ENCODE measurements around the gene RHEBL1.
A peak's percentile ranks its signal among the peaks of the same experiment; 100 is the strongest.

RHEBL1 gene

GRCh38 chr12:49069507-49070346 is at the start of gene RHEBL1:
TSS of gene RHEBL1 (minus strand) at chr12:49069979. CDS start at chr12:49069785, 194 bp downstream.
- peak; percentile 96 for DNase-seq

- DNase-seq: no peak
These were observed 41.4 kb upstream of the RHEBL1 start for GRCh38 chr12:49111206-49111605.

GRCh38 chr12:49110464-49111155 is 40.8 kb upstream of the RHEBL1 start, which contains the start of gene LMBR1L:
TSS of gene LMBR1L (minus strand) at chr12:49110847. CDS start at chr12:49110555, 292 bp downstream.
- peak; percentile 97 for DNase-seq

GRCh38 chr12:49109641-49110463 is 40.1 kb upstream of the RHEBL1 start:
- no peak for DNase-seq

GRCh38 chr12:49108958-49109404 is 39.2 kb upstream of the RHEBL1 start:
- DNase-seq: no peak

GRCh38 chr12:49105504-49106084 is 35.8 kb upstream of the RHEBL1 start:
- DNase-seq: no peak

- no peak for DNase-seq
These were observed 35.0 kb upstream of the RHEBL1 start for GRCh38 chr12:49104822-49105221.

GRCh38 chr12:49100380-49100779 is 30.6 kb upstream of the RHEBL1 start:
- DNase-seq: no peak

- no peak for DNase-seq
These were observed 28.9 kb upstream of the RHEBL1 start for GRCh38 chr12:49098703-49099102.

- DNase-seq: no peak
These were observed 28.3 kb upstream of the RHEBL1 start for GRCh38 chr12:49098035-49098451.

GRCh38 chr12:49097381-49097780 is 27.6 kb upstream of the RHEBL1 start:
- DNase-seq: no peak

GRCh38 chr12:49094975-49095365 is 25.2 kb upstream of the RHEBL1 start:
- no peak for DNase-seq

- DNase-seq: peak; percentile 57
These were observed 24.6 kb upstream of the RHEBL1 start, which contains the start of gene DHH for GRCh38 chr12:49094160-49094974. TSS of gene DHH (minus strand) at chr12:49094801. CDS start at chr12:49094512, 289 bp downstream.

- DNase-seq: no peak
These were observed 24.0 kb upstream of the RHEBL1 start for GRCh38 chr12:49093792-49094159.

GRCh38 chr12:49092816-49093406 is 23.1 kb upstream of the RHEBL1 start:
- DNase-seq: no peak

GRCh38 chr12:49092086-49092815 is 22.5 kb upstream of the RHEBL1 start:
- DNase-seq: no peak

GRCh38 chr12:49091836-49092085 is 22.0 kb upstream of the RHEBL1 start:
- DNase-seq: no peak

- DNase-seq: no peak
These were observed 21.5 kb upstream of the RHEBL1 start for GRCh38 chr12:49091056-49091835.

- DNase-seq: no peak
These were observed 20.3 kb upstream of the RHEBL1 start for GRCh38 chr12:49089821-49090773.

Data from DMS79 (cell line).